ENCODE results near the gene CLEC2A.

The CLEC2A gene

GRCh38 chr12:9928607-9929006 is 3.6 kb downstream of the CLEC2A start:
- Histone ChIP-seq H3K27me3 (ENCODE audit: control insufficient read depth, insufficient read depth, low read length) (no peaks in the 10 kb centered on the region), H3K36me3 (ENCODE audit: control insufficient read depth, insufficient read depth, low read length) (no peaks in the 10 kb centered on the region), H3K9ac (ENCODE audit: low read length) (no peak overlapping the region), H3K27ac (ENCODE audit: low read depth, low read length) (no peak overlapping the region), H3K4me1 (ENCODE audit: control insufficient read depth, insufficient read depth, low read length) (no peaks in the 10 kb centered on the region), H3K4me3 (ENCODE audit: low read length) (no peak overlapping the region)

- no peaks in the 10 kb centered on the region for H3K4me1 ChIP-seq (ENCODE audit: control insufficient read depth, insufficient read depth, low read length)
- no peak overlapping the region for H3K27ac ChIP-seq (ENCODE audit: low read depth, low read length)
- no peaks in the 10 kb centered on the region for H3K27me3 ChIP-seq (ENCODE audit: control insufficient read depth, insufficient read depth, low read length)
- no peak overlapping the region for H3K9ac ChIP-seq (ENCODE audit: low read length)
- H3K4me3 ChIP-seq (ENCODE audit: low read length): no peak overlapping the region
- no peaks in the 10 kb centered on the region for H3K36me3 ChIP-seq (ENCODE audit: control insufficient read depth, insufficient read depth, low read length)
Observed at GRCh38 chr12:9926876-9927275, 5.3 kb downstream of the CLEC2A start.

GRCh38 chr12:9925705-9926393 is 6.3 kb downstream of the CLEC2A start:
- H3K27ac ChIP-seq (ENCODE audit: low read depth, low read length): no peak overlapping the region
- H3K4me1 ChIP-seq (ENCODE audit: control insufficient read depth, insufficient read depth, low read length): no peaks in the 10 kb centered on the region
- H3K36me3 ChIP-seq (ENCODE audit: control insufficient read depth, insufficient read depth, low read length): no peaks in the 10 kb centered on the region
- no peaks in the 10 kb centered on the region for H3K27me3 ChIP-seq (ENCODE audit: control insufficient read depth, insufficient read depth, low read length)
- H3K9ac ChIP-seq (ENCODE audit: low read length): no peak overlapping the region
- peak overlapping the region; percentile 45 for H3K4me3 ChIP-seq (ENCODE audit: low read length)

GRCh38 chr12:9922429-9922828 is 9.7 kb downstream of the CLEC2A start:
- H3K4me3 ChIP-seq (ENCODE audit: low read length): no peak overlapping the region
- H3K9ac ChIP-seq (ENCODE audit: low read length): no peak overlapping the region
- no peaks in the 10 kb centered on the region for H3K4me1 ChIP-seq (ENCODE audit: control insufficient read depth, insufficient read depth, low read length)
- no peaks in the 10 kb centered on the region for H3K27me3 ChIP-seq (ENCODE audit: control insufficient read depth, insufficient read depth, low read length)
- no peaks in the 10 kb centered on the region for H3K36me3 ChIP-seq (ENCODE audit: control insufficient read depth, insufficient read depth, low read length)
- H3K27ac ChIP-seq (ENCODE audit: low read depth, low read length): no peak overlapping the region

- H3K27ac ChIP-seq (ENCODE audit: low read depth, low read length): no peak overlapping the region
- H3K4me3 ChIP-seq (ENCODE audit: low read length): no peak overlapping the region
- no peak overlapping the region for H3K9ac ChIP-seq (ENCODE audit: low read length)
- no peaks in the 10 kb centered on the region for H3K36me3 ChIP-seq (ENCODE audit: control insufficient read depth, insufficient read depth, low read length)
- H3K27me3 ChIP-seq (ENCODE audit: control insufficient read depth, insufficient read depth, low read length): no peaks in the 10 kb centered on the region
- H3K4me1 ChIP-seq (ENCODE audit: control insufficient read depth, insufficient read depth, low read length): no peaks in the 10 kb centered on the region
Observed at GRCh38 chr12:9920451-9920850, 11.7 kb downstream of the CLEC2A start.

- Histone ChIP-seq H3K36me3 (ENCODE audit: control insufficient read depth, insufficient read depth, low read length) (no peaks in the 10 kb centered on the region), H3K9ac (ENCODE audit: low read length) (no peak overlapping the region), H3K4me3 (ENCODE audit: low read length) (no peak overlapping the region), H3K27me3 (ENCODE audit: control insufficient read depth, insufficient read depth, low read length) (no peaks in the 10 kb centered on the region), H3K4me1 (ENCODE audit: control insufficient read depth, insufficient read depth, low read length) (no peaks in the 10 kb centered on the region), H3K27ac (ENCODE audit: low read depth, low read length) (no peak overlapping the region)
Observed at GRCh38 chr12:9919443-9919842, 12.7 kb downstream of the CLEC2A start.

- Histone ChIP-seq H3K4me1 (ENCODE audit: control insufficient read depth, insufficient read depth, low read length) (no peaks in the 10 kb centered on the region), H3K27me3 (ENCODE audit: control insufficient read depth, insufficient read depth, low read length) (no peaks in the 10 kb centered on the region), H3K27ac (ENCODE audit: low read depth, low read length) (no peak overlapping the region), H3K9ac (ENCODE audit: low read length) (no peak overlapping the region), H3K4me3 (ENCODE audit: low read length) (no peak overlapping the region), H3K36me3 (ENCODE audit: control insufficient read depth, insufficient read depth, low read length) (no peaks in the 10 kb centered on the region)
Observed at GRCh38 chr12:9911708-9912107, 20.5 kb downstream of the CLEC2A start.

GRCh38 chr12:9910716-9911421 is 21.3 kb downstream of the CLEC2A start:
- Histone ChIP-seq H3K27ac (ENCODE audit: low read depth, low read length) (no peak overlapping the region), H3K36me3 (ENCODE audit: control insufficient read depth, insufficient read depth, low read length) (no peaks in the 10 kb centered on the region), H3K4me1 (ENCODE audit: control insufficient read depth, insufficient read depth, low read length) (no peaks in the 10 kb centered on the region), H3K27me3 (ENCODE audit: control insufficient read depth, insufficient read depth, low read length) (no peaks in the 10 kb centered on the region), H3K4me3 (ENCODE audit: low read length) (no peak overlapping the region), H3K9ac (ENCODE audit: low read length) (no peak overlapping the region)

GRCh38 chr12:9909724-9910123 is 22.4 kb downstream of the CLEC2A start:
- Histone ChIP-seq H3K9ac (ENCODE audit: low read length) (no peak overlapping the region), H3K27me3 (ENCODE audit: control insufficient read depth, insufficient read depth, low read length) (no peaks in the 10 kb centered on the region), H3K4me3 (ENCODE audit: low read length) (no peak overlapping the region), H3K27ac (ENCODE audit: low read depth, low read length) (no peak overlapping the region), H3K4me1 (ENCODE audit: control insufficient read depth, insufficient read depth, low read length) (no peaks in the 10 kb centered on the region), H3K36me3 (ENCODE audit: control insufficient read depth, insufficient read depth, low read length) (no peaks in the 10 kb centered on the region)

- no peaks in the 10 kb centered on the region for H3K27me3 ChIP-seq (ENCODE audit: control insufficient read depth, insufficient read depth, low read length)
- no peak overlapping the region for H3K4me3 ChIP-seq (ENCODE audit: low read length)
- H3K27ac ChIP-seq (ENCODE audit: low read depth, low read length): no peak overlapping the region
- no peaks in the 10 kb centered on the region for H3K36me3 ChIP-seq (ENCODE audit: control insufficient read depth, insufficient read depth, low read length)
- H3K4me1 ChIP-seq (ENCODE audit: control insufficient read depth, insufficient read depth, low read length): no peaks in the 10 kb centered on the region
- H3K9ac ChIP-seq (ENCODE audit: low read length): no peak overlapping the region
Observed at GRCh38 chr12:9908350-9908749, 23.8 kb downstream of the CLEC2A start.

GRCh38 chr12:9907769-9908168 is 24.4 kb downstream of the CLEC2A start:
- Histone ChIP-seq H3K9ac (ENCODE audit: low read length) (no peak overlapping the region), H3K4me1 (ENCODE audit: control insufficient read depth, insufficient read depth, low read length) (no peaks in the 10 kb centered on the region), H3K4me3 (ENCODE audit: low read length) (no peak overlapping the region), H3K27ac (ENCODE audit: low read depth, low read length) (no peak overlapping the region), H3K27me3 (ENCODE audit: control insufficient read depth, insufficient read depth, low read length) (no peaks in the 10 kb centered on the region), H3K36me3 (ENCODE audit: control insufficient read depth, insufficient read depth, low read length) (no peaks in the 10 kb centered on the region)

GRCh38 chr12:9906873-9907272 is 25.3 kb downstream of the CLEC2A start:
- Histone ChIP-seq H3K27ac (ENCODE audit: low read depth, low read length) (no peak overlapping the region), H3K4me3 (ENCODE audit: low read length) (no peak overlapping the region), H3K36me3 (ENCODE audit: control insufficient read depth, insufficient read depth, low read length) (no peaks in the 10 kb centered on the region), H3K27me3 (ENCODE audit: control insufficient read depth, insufficient read depth, low read length) (no peaks in the 10 kb centered on the region), H3K4me1 (ENCODE audit: control insufficient read depth, insufficient read depth, low read length) (no peaks in the 10 kb centered on the region), H3K9ac (ENCODE audit: low read length) (no peak overlapping the region)
